Stromal cell of bone marrow (primary cell): ENCODE measurements around the gene NUP210L.
"Not testable (repeated sequence)": the region's sequence is repeated elsewhere in the genome, so short reads cannot be mapped to it uniquely, and the experiment has no call there.

Experiments used
- DNase-seq: peaks from one replicate; pipeline ENCODE4 v3.0.0-alpha.2; 2012; ENCODE audit warnings: low read depth

Gene NUP210L

DNA sequence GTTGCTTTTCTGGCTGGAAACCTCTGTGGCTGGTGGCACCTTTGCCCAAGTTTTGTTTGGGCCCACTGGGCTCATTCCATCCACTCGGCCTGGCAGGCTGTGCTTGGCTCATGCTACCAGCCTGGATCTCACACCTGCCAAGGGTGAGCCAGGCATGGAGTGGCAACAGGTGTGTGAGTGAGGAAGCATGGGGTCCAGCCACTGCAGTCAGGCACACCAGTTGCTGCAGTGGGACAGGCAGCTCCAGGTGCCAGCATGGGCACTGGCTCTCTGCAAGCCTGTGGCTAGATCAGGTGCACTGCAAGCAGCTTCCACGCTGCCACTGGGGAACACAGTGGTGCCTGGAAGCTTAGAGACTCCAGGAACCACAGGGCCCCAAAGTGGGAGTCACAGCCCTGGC is 57.0 kb downstream of the NUP210L start:
- DNase-seq = no peak

DNA sequence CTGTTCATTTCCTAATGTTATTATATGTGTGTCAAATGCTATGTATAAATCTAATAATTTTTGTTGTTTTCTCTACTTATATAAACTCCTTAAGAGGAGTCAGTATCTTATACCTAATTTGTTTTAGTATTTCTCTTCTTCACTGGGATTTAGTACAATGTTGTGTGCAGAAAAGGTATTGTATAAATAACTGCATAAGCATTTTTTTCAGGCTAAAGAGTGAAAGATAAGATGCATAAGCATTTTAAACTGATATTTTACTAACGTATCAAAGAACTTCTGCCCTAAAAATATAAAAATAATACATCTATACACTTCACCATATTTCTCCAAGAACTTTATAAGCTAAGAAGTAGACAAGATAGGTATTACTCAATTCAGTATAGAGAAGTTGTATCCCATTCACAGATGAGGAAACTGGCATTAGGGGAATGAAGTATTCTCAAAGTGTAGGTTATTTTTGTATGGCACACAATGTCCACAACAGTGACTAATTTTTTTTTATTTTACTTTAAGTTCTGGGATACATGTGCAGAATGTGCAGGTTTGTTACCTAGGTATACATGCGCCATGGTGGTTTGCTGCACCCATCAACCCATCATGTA is 59.3 kb downstream of the NUP210L start:
- no peak for DNase-seq

DNA sequence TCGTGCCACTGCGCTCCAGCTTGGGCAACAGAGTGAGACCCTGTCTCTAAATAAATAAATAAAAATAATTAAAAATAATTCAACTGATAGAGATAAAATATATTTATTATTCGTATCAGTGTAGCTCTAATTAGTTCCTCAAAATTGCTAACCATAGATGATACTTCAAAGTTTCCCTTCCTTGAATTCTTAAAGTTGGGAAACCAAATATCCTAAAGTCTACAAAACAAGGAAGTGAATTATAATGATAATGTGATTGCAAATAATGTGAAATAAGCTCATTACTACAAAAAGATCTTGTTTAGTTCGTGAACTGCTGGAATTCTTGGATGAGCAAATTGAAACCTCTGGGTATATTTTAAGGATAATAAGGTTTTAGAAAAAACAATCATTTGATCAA is 60.5 kb downstream of the NUP210L start:
- DNase-seq = no peak

DNA sequence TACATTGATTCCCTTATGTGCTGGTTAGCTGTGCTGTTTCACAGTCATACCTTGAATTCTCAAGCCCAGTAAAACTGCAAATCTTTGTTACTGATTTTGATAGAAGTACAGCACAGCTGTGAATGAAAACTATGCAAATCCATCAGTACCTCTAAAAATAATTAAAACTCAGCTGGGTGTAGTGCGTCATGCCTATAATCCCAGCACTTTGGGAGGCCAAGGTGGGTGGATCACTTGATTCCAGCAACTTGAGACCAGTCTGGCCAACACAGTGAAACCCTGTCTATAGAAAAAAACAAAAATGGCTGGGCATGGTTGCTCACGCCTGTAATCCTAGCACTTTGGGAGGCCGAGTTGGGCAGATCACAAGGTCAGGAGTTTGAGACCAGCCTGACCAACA is 61.2 kb downstream of the NUP210L start:
- DNase-seq = no peak

GRCh38 chr1:154091706-154092105 is 63.2 kb downstream of the NUP210L start:
- no peak for DNase-seq

DNA sequence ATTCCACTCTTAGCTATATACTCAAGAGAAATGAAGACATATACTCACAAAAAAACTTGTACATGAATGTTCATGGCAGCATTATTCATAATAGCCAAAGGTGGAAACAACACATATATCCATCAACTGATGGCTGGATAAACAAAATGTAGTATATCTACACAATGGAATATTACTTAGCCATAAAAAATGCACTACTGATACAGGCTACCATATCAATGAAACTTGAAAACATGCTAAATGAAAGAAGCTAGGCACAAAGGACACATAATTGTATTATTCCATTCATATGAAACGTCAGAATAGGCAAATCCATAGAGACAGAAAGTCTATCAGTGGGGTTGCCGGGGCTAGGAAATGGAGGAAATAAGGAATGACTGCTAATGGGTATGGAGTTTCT is 67.3 kb downstream of the NUP210L start:
- DNase-seq = no peak

DNA sequence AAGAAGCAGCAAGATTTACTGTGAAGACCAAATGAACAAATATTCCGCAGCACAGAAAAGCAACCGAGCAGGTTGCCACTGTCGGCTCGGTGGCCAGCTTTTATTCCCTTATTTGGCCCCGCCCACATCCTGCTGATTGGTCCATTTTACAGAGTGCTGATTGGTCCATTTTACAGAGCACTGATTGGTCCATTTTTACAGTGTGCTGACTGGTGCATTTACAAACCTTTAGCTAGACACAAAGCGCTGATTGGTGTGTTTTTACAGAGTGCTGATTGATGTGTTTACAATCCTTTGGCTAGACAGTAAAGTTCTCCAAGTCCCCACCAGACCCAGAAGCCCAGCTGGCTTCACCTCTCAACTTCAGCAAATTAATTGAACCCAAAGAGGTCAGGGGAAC is 71.8 kb downstream of the NUP210L start:
- not testable (repeated sequence) for DNase-seq

GRCh38 chr1:154081386-154082126 is 73.3 kb downstream of the NUP210L start:
- no peak for DNase-seq

GRCh38 chr1:154076413-154076812 is 78.5 kb downstream of the NUP210L start:
- no peak for DNase-seq

GRCh38 chr1:154075746-154076145 is 79.1 kb downstream of the NUP210L start:
- no peak for DNase-seq

- DNase-seq = no peak
Measured at GRCh38 chr1:154062309-154062708, 92.6 kb downstream of the NUP210L start.

- not testable (repeated sequence) for DNase-seq
Measured at GRCh38 chr1:154047436-154047835, 107.4 kb downstream of the NUP210L start.

DNA sequence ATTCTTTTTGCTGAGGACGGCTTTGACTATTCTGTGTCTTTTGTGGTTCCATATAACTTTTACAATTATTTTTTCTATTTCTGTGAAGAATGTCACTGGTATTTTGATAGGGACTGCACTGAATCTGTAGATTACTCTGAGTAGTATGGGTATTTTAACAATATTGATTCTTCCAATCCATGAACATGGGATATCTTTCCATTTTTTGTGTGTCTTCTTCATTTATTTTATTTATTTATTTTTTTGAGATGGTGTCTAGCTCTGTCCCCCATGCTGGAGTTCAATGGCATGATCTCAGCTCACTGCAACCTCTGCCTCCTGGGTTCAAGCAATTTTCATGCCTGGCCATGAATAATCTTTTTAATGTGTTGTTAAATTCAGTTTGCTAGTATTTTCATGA is 121.2 kb downstream of the NUP210L start:
- not testable (repeated sequence) for DNase-seq

DNA sequence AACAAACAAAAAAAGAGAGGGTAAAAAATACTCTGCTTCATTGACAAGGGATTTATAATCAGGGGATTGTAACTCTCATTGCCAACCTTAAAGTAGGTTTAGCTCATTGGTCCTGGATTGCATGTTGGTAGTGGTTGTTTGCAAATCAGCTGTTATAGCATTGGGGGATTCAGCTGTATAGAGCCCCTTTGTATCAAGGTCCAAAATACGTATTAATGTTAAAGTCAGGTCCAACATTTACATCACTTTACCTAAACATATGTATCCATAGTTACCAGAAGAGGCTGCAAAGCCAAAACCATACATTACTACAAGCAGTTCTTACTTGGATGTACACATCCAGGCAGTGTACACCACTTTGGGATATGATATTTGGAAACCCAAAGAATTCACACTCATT is 134.9 kb downstream of the NUP210L start:
- no peak for DNase-seq

DNA sequence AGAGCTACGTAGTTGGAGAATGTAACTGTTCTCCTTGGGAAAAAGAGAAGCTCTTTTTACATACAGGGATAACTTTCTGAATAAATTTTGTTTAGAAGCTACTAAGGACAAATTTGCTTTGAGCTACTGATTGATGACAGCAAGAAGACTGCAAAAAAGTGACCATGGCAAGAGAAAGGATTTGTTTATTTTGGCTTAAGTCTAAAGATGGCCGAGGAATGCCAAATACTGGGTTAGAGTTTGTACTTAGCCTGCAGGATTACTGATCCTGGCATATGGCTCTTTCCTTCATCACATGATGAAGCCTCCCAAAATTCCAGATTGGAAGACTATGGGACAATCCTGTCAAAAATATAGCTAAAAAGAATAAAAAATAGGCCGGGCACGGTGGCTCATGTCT is 135.6 kb downstream of the NUP210L start:
- DNase-seq = no peak

GRCh38 chr1:154014154-154014907 is 140.5 kb downstream of the NUP210L start:
- DNase-seq = peak; percentile 21

DNA sequence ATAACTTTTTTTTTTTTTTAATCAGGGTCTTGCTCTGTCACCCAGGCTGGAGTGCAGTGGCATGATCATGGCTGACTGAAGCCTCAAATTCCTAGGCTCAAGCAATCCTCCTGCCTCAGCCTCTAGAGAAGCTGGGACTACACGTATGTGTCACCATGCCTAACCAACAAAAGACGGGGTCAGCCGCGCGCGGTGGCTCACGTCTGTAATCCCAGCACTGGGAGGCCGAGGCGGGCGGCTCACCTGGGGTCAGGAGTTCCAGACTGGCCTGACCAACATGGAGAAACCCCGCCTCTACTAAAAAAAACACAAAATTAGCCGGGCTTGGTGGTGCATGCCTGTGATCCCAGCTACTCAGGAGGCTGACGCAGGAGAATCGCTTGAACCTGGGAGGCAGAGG is 142.3 kb downstream of the NUP210L start:
- not testable (repeated sequence) for DNase-seq

GRCh38 chr1:154012129-154012528 is 142.7 kb downstream of the NUP210L start:
- DNase-seq = no peak

- DNase-seq = peak; percentile 57
Measured at GRCh38 chr1:154006136-154006535, 148.7 kb downstream of the NUP210L start.

DNA sequence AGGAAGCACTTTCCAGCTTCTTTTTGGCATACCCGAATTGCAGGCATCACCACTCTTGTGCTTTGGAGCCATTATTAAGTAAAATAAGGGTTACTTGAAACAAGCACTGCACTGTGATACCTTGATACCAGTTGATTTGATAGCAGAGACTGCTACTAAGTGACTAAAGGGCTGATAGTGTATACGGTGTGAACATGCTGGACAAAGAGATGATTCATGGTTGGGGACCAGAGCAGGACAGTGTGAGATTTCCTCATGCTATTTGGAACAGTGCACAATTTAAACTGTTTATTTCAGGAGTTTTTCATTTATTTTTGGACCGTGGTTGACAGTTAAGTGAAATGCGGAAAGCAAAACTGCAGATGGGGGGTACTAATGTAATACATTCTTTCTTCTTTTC is 154.5 kb downstream of the NUP210L start:
- no peak for DNase-seq

GRCh38 chr1:153996882-153997281 is 158.0 kb downstream of the NUP210L start:
- not testable (repeated sequence) for DNase-seq

DNA sequence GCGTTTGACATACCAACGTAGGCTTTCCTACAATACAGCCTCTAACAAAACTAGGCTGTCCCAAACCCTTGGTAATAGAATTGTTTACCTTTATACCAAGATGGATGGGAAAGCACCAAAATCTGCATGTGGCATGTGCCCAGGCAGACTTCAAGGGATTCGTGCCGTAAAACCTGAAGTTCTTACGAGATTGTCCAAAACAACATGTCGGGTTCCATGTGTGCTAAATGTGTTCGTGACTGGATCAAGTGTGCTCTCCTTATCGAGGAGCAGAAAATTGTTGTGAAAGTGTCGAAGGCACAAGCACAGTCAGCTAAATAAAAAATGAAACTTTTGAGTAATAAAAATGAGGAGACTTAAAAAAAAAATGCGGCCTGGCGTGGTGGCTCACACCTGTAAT is 159.2 kb downstream of the NUP210L start:
- no peak for DNase-seq

GRCh38 chr1:153995202-153995601 is 159.7 kb downstream of the NUP210L start:
- DNase-seq = no peak
